Heart left ventricle (tissue), 16 donors: ENCODE measurements around the gene TP53RK. TPM values are rescaled to one million over a fixed set of nuclear protein-coding genes. Genes with fewer than 3 reads are reported as not detected.
A peak's percentile ranks its signal among the peaks of the same experiment; 100 is the strongest.

ENCODE experiments used
- ATAC-seq, 4 donors: fragments of 200-7000 bp; cut with Tn5 transposase; one replicate each; pipeline ENCODE4 v1.9.1; 2020 to 2022; ENCODE audit warnings: moderate library complexity in 4 of 4, mild to moderate bottlenecking in 3 of 4, moderate number of reproducible peaks in 1 of 4
- DNase-seq, 5 donors: peaks; one replicate each; pipeline ENCODE4 v3.0.0-alpha.2; 2020
- H3K27ac ChIP-seq, 12 donors: fragments of 200-600 bp; sonication (generic) in 4 of 12; one replicate each; pipeline versions ENCODE4 v1.5.0 to v1.8.0; 2016 to 2022; ENCODE audit warnings: mild to moderate bottlenecking in 2 of 12
- H3K27me3 ChIP-seq, 9 donors: fragments of 200-600 bp; sonication (generic) in 2 of 9; one replicate each; pipeline versions ENCODE4 v1.5.1 to v1.8.0; 2016 to 2022; ENCODE audit warnings: mild to moderate bottlenecking in 3 of 9
- H3K36me3 ChIP-seq, 9 donors: fragments of 200-600 bp; sonication (generic) in 2 of 9; one replicate each; pipeline versions ENCODE4 v1.5.0 to v1.8.0; 2018 to 2022; ENCODE audit warnings: mild to moderate bottlenecking in 2 of 9
- H3K4me1 ChIP-seq, 12 donors: fragments of 200-600 bp; sonication (generic) in 4 of 12; one replicate each; pipeline versions ENCODE4 v1.5.0 to v1.8.0; 2016 to 2022; ENCODE audit warnings: mild to moderate bottlenecking in 3 of 12
- H3K4me3 ChIP-seq, 12 donors: fragments of 200-600 bp; sonication (generic) in 4 of 12; one replicate each; pipeline versions ENCODE4 v1.5.0 to v1.8.0; 2017 to 2022; ENCODE audit warnings: mild to moderate bottlenecking in 9 of 12, moderate library complexity in 4 of 12
- H3K9me3 ChIP-seq, 12 donors: fragments of 200-600 bp; sonication (generic) in 4 of 12; one replicate each; pipeline versions ENCODE4 v1.5.0 to v1.8.0; 2016 to 2022; ENCODE audit warnings: mild to moderate bottlenecking in 1 of 12
- CTCF ChIP-seq, 12 donors: fragments of 200-600 bp; sonication (generic) in 4 of 12; IDR thresholded peaks; one replicate each; pipeline versions ENCODE4 v1.5.0 to v1.8.0; 2018 to 2022; ENCODE audit warnings: antibody characterized with exemption in 12 of 12, mild to moderate bottlenecking in 5 of 12
- POLR2A ChIP-seq, 2 donors: fragments of 450-650 bp; IDR thresholded peaks; one replicate each; pipeline ENCODE4 v1.6.1; 2017; ENCODE audit warnings: antibody characterized with exemption in 2 of 2, mild to moderate bottlenecking in 2 of 2, moderate library complexity in 2 of 2
- WGBS, 4 donors: extraction: QIAGEN DNeasy Blood & Tissue Kit in 2 of 4; methylation state at CpG; one replicate each; pipeline versions ENCODE4 v1.1.5 to v1.1.7; 2013 to 2018; 5-methylcytosine and 5-hydroxymethylcytosine counted together
- intact Hi-C, 10 donors: fragments of 100-400 bp; cut with DNase I; formaldehyde crosslinking; loops; one replicate each; pipeline versions ENCODE4 v1.11.1 to v1.14.2; 2022
- polyA plus RNA-seq, 2 donors: library from polyadenylated mRNA; stranded (reverse); fragments of 200-250 nt; gene quantifications; one replicate each; pipeline ENCODE4 v1.2.3, GENCODE V29; 2013
- total RNA-seq, 9 donors: library from RNA; depleted of rRNA in 2 of 9; stranded (reverse); fragments of >200 nt in 2 of 9; fragmentation: NEBNext Ultra II Directional in 3 of 9; extraction: Animal tissue kit (Norgen Biotek cat#: 25700) in 3 of 9; gene quantifications; one replicate each; pipeline versions ENCODE4 v1.1.0 to v1.2.4, GENCODE V29; 2016 to 2023
- donor health status: ischemic (EF 13 %, LVEDD 7.1; RV severe dilation, severe dysfunction).
- donor health status: healthy with polysubstance abuse.
- donor health status: DM: no; HTN: yes; CAD: no.
- donor health status: DM: no; HTN: no; CAD: no.
- donor health status: ischemic (EF 25% LVEDD 6.9; RV normal size, moderate dysfunction).
- donor health status: ischemic (EF 25% LVEDD 5.7; RV mildly dilated, moderate dysfunction).
- donor health status: healthy.
- donor health status: DM: yes; HTN: yes; CAD: no.
- donor health status: ischemic (EF 35%, LVEDD 5.7; RV mildly dilated, moderate dysfunction).
- donor health status: nonischemic (EF 11% LVEDD 7.7; RV severe dilation, severe dysfunction).
- donor health status: DM: yes; HTN: yes; CAD: no.
- donor health status: PGD.
- donor health status: ischemic (EF 29% LVEDD 5.4; RV normal size, mild dysfunction).
- donor health status: nonischemic (EF 23%, LVEDD 6.1; RV moderate dilation, normal function).

The TP53RK gene
- total and polyA plus RNA-seq, 11 donors = 5.0 to 10.8 (median 7.9) TPM

- Histone ChIP-seq H3K27ac (no peak overlapping the region), H3K36me3 (no peaks in the 10 kb centered on the region), H3K27me3 (peaks cover 0 to 17% (median 0%) of the 10 kb centered on the region in 9 donors), H3K4me3 (no peak overlapping the region), H3K4me1 (peaks cover 0 to 7% (median 0%) of the 10 kb centered on the region in 12 donors), H3K9me3 (peaks cover 0 to 5% (median 0%) of the 10 kb centered on the region in 12 donors)
- TF ChIP-seq CTCF (IDR thresholded peaks at IDR 0.05) = no peak
- no peak for TF ChIP-seq POLR2A (IDR thresholded peaks at IDR 0.05)
- WGBS, 4 donors = 81 to 87% (median 85%) methylated on average over 3 of the region's 3 CpGs
- DNase-seq = no peak
- intact Hi-C loops = no loop called here
- no peak for ATAC-seq
Observed at GRCh38 chr20:46696791-46697279, 7.6 kb upstream of the TP53RK start.

- peaks cover 0 to 5% (median 0%) of the 10 kb centered on the region in 12 donors for H3K9me3 ChIP-seq
- no peaks in the 10 kb centered on the region for H3K36me3 ChIP-seq
- DNase-seq (no peak), ATAC-seq (no peak)
- peaks cover 0 to 7% (median 0%) of the 10 kb centered on the region in 12 donors for H3K4me1 ChIP-seq
- WGBS, 4 donors = 36 to 43% (median 38%) methylated on average over 3 of the region's 3 CpGs
- no peak overlapping the region for H3K4me3 ChIP-seq
- TF ChIP-seq POLR2A (IDR thresholded peaks at IDR 0.05) = no peak
- TF ChIP-seq CTCF (IDR thresholded peaks at IDR 0.05) = no peak
- no peak overlapping the region for H3K27ac ChIP-seq
- intact Hi-C loops = no loop called here
- peaks cover 0 to 16% (median 0%) of the 10 kb centered on the region in 9 donors for H3K27me3 ChIP-seq
Observed at GRCh38 chr20:46695892-46696291, 6.6 kb upstream of the TP53RK start.

GRCh38 chr20:46694484-46694883 is 5.2 kb upstream of the TP53RK start:
- intact Hi-C loops = no loop called here
- peaks cover 0 to 2% (median 0%) of the 10 kb centered on the region in 9 donors for H3K27me3 ChIP-seq
- WGBS, 4 donors = 32 to 50% (median 48%) methylated on average over 2 of the region's 2 CpGs
- peaks cover 0 to 15% (median 0%) of the 10 kb centered on the region in 12 donors for H3K4me1 ChIP-seq
- H3K4me3 ChIP-seq = no peak overlapping the region
- H3K27ac ChIP-seq = peak overlapping the region in 1 of 12 donors; percentile 68
- TF ChIP-seq POLR2A (IDR thresholded peaks at IDR 0.05) (no peak), CTCF (IDR thresholded peaks at IDR 0.05) (no peak)
- no peak for DNase-seq
- H3K9me3 ChIP-seq = peaks cover 0 to 3% (median 0%) of the 10 kb centered on the region in 12 donors
- no peaks in the 10 kb centered on the region for H3K36me3 ChIP-seq
- peak in 3 of 4 donors; percentile 52 to 67 (median 56) for ATAC-seq

GRCh38 chr20:46691196-46691595 is 2.0 kb upstream of the TP53RK start:
- no peak overlapping the region for H3K27ac ChIP-seq

More at GRCh38 chr20:46691196-46691595, 2.0 kb upstream of the TP53RK start:
- TF ChIP-seq CTCF (IDR thresholded peaks at IDR 0.05) = no peak
- no peak for TF ChIP-seq POLR2A (IDR thresholded peaks at IDR 0.05)
- 71 to 80% (median 73%) methylated on average over 4 of the region's 4 CpGs for WGBS, 4 donors
- H3K4me1 ChIP-seq = peaks cover 0 to 36% (median 19%) of the 10 kb centered on the region in 12 donors
- H3K4me3 ChIP-seq = no peak overlapping the region
- intact Hi-C loops = no loop called here
- DNase-seq (no peak), ATAC-seq (no peak)
- no peaks in the 10 kb centered on the region for H3K27me3 ChIP-seq
- H3K9me3 ChIP-seq = peaks cover 0 to 3% (median 0%) of the 10 kb centered on the region in 12 donors
- H3K36me3 ChIP-seq = peaks cover 0 to 10% (median 7%) of the 10 kb centered on the region in 9 donors
